Measurements from ENCODE around the gene ISLR2.

ISLR2 gene

GRCh38 chr15:74178326-74179100 is 48.1 kb downstream of the ISLR2 start:
- no peak for FAIRE-seq

GRCh38 chr15:74179101-74179841 is 48.9 kb downstream of the ISLR2 start:
- FAIRE-seq, result no peak

GRCh38 chr15:74179983-74180880 is 49.8 kb downstream of the ISLR2 start:
- FAIRE-seq, result no peak

GRCh38 chr15:74180881-74181602 is 50.7 kb downstream of the ISLR2 start:
- no peak for FAIRE-seq

- FAIRE-seq, result no peak
These were observed 51.7 kb downstream of the ISLR2 start for GRCh38 chr15:74182131-74182530.

GRCh38 chr15:74184582-74185091 is 54.3 kb downstream of the ISLR2 start:
- FAIRE-seq, result no peak

GRCh38 chr15:74185710-74186348 is 55.4 kb downstream of the ISLR2 start:
- no peak for FAIRE-seq

Data from TTC549 (cell line).